HG03095 (cell line): Measurements from ENCODE around the gene PPP1R12B.
"Not testable (repeated sequence)": the region's sequence is repeated elsewhere in the genome, so short reads cannot be mapped to it uniquely, and the experiment has no call there.

ENCODE experiments used
- ATAC-seq: cut with Tn5 transposase; IDR thresholded peaks from one replicate; pipeline ENCODE4 v1.9.1; 2021; ENCODE audit warnings: moderate library complexity; ENCODE audit not compliant: unreplicated experiment

The PPP1R12B gene

GRCh38 chr1:202575918-202576653 lies 227.6 kb downstream of the PPP1R12B start:
- no peak for ATAC-seq

GRCh38 chr1:202576816-202577215 lies 228.3 kb downstream of the PPP1R12B start:
- no peak for ATAC-seq

GRCh38 chr1:202577381-202577780 lies 228.9 kb downstream of the PPP1R12B start:
- ATAC-seq = no peak

- ATAC-seq = no peak
Observed at GRCh38 chr1:202578001-202578504, 229.6 kb downstream of the PPP1R12B start.

GRCh38 chr1:202578565-202578964 lies 230.1 kb downstream of the PPP1R12B start:
- ATAC-seq = no peak

GRCh38 chr1:202579806-202580205 lies 231.3 kb downstream of the PPP1R12B start:
- ATAC-seq = no peak

GRCh38 chr1:202580619-202581018 lies 232.1 kb downstream of the PPP1R12B start:
- no peak for ATAC-seq

DNA sequence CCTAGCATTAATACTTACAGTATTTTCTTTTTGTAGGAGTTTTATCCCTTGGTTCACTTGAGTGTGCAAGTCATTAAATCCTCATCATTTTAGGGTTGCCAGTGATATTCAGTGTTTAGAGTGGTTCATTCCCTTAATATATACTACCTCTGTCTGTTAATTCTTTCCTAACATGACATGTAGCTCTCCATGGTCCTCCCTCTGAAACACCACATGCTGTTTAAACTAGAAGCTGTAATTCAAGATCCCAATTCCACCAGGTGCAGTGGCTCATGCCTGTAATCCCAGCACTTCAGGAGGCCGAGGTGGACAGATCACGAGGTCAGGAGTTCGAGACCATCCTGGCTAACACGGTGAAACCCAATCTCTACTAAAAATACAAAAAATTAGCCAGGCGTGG lies 233.9 kb downstream of the PPP1R12B start:
- ATAC-seq = not testable (repeated sequence)

DNA sequence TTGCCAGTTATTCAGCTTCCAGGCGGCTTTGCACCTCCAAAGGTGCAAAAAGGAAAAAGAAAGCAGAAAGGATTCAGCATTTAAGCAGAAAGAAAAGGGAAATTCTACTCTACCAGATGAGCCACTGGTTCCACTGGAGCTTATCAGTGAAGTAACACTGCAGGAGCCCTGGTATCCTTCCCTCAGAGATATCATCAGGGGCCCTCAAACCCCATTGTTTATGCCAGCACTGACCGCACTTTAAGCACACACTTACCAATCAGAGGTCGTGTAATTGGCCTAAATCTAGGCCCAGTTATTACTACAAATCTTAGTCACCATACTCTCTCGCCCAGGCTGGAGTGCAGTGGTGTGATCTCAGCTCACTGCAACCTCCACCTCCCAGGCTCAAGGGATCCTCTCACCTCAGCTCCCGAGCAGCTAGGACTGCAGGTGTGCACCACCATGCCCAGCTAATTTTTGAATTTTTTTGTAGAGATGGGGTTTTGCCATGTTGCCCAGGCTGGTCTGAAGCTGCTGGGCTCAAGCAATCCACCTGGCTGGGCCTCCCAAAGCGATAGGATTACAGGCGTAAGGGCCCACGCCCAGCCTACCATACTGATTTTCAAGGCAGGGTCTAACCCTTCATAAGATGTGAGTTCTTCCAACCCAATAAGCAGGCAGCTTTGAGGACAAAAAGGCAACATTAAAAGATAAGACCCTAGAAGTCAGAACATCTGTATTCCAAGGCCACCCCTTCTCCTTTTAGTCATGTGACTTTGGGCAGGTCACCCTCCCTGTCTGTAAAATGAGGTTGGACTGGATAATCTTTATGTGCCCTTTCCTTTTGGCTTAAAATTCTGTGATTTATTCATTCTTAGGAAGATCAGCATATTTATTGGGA lies 236.4 kb downstream of the PPP1R12B start:
- ATAC-seq = no peak

DNA sequence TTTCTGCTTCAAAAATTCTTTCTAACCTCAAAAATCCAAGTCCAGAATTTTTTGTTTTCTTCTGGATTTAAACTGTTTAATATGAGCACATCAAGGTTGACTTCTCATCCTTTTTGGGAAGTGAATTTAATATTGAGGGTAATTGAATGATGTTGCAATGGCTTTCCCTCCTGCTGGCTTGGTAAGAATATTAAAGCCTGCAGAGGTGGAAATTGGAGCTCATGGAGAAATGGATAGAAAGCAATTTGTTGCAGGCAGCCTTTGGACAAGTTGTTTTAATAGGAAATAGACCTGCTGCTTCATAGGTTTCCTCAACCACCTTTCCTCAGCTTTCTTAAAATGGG lies 237.1 kb downstream of the PPP1R12B start:
- ATAC-seq = no peak

GRCh38 chr1:202586018-202586821 lies 237.7 kb downstream of the PPP1R12B start:
- no peak for ATAC-seq

GRCh38 chr1:202586871-202587270 lies 238.4 kb downstream of the PPP1R12B start:
- ATAC-seq = no peak

DNA sequence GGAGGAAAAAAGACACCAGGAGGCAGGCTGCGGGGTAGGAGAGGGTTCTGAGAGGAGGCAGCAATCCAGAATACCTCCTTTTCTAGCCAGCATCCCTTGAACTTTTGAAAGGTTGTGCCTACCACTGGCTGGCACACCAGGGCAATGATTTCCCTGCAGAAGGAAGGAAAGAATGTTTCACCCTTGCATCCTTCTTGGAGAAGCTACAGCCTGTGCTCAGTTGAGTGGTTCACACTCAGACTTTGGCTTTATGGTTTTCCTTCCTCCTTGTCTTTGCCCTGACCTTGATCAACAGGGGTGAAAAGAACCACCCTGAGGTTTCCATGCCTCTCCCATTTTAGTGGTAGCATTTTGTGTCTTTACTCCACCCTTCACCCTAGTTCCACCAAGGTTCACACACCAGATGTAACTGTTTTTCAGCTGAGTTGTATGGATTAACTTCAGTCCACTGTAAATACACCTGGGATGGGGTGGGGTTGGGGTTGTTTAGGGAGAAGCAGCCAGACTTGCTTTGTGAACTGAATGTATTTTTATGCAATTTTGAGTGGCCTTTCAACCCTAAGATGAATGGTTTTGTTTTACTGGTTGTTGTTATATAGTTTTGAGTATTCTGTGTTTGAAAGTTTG lies 239.5 kb downstream of the PPP1R12B start:
- ATAC-seq = no peak

DNA sequence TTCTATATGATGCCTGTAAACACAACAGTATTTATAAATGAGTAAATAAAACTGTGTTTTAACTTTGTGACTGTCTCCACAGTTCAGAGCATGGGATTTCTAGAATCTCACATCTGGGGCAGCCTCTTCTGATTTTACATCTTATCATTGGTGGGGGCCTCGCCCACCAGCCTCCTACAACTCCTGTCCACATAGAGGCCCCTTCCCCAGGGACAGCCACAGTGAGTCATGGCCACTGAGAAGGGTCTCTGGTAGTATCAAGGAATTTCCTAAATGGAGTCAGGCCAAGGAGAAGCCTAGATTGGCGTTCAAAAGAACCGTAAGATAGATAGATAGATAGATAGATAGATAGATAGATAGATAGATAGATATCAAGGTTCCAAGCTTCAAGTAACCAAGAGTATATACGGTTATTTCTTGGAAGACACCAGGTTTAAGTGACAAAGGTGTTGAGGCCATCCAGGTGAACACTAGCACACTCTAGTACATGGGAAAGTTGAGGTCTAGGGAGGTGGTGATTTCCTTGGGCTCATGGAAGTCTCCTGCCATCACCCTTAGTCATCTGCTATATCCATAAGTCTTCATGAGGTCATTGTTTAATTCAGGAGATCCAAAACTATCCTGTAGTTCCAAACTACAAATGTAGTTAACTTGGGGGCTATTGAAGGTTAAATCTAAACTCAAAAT lies 240.1 kb downstream of the PPP1R12B start:
- ATAC-seq = no peak

DNA sequence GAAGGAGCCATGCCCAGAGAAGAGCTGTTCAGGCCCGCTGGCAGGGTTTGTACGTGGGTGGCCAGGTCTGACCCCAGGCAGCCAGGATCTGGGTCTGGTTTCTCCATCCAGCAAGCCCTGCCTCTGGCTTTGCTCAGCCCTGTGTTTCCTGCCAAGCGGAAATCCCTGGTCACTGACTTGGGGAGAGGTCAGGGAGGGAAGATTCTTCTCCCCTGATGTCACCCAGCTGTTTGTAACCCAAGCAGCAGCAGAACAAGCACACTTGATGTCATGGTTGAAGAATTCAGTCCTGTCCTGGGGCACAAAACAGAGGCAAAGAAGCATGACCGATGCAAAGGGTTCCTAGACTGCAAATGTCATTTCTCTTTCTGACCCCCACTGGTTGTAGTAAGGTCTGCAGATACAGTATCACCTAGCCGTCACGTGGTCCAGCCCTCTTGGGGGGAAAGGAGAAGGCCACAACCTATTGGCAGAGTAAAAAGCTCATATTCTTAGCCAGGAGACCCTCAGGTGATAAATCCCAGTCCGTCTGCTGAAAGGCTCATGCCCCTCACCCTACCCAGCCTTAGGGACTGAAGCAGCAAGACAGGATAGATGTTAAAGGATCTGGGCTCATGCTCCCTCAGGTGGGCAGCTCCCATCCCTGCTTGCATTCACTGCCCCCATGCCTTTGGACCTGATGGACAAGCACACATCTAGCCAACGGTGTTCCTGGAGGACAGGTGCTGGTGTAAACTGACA lies 240.9 kb downstream of the PPP1R12B start:
- no peak for ATAC-seq

- no peak for ATAC-seq
Observed at GRCh38 chr1:202590126-202590525, 241.6 kb downstream of the PPP1R12B start.

- no peak for ATAC-seq
Observed at GRCh38 chr1:202590975-202591411, 242.5 kb downstream of the PPP1R12B start.

DNA sequence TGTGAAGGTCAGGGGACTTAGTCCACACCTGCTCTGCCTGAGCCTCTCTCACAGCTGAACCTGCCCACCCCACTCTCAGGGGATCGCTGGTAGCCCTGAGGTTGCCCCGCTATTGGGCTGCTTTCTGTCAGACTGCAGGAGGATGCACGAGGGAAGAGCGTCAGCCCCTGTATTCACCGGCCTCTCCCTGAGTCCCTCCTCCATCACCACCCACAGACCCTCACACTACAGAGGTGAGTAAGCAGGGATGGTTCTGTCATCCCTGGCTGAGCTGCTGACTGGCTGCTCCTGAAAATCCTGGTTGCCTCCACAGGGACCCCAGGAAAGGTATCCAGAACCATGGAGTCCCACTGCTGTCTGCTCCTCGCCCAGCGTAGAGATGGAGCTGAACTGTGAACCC lies 243.0 kb downstream of the PPP1R12B start:
- ATAC-seq = no peak

GRCh38 chr1:202592146-202592545 lies 243.6 kb downstream of the PPP1R12B start:
- ATAC-seq = no peak
